GDM1 (cell line): ENCODE data around the gene UBE2E3.
A peak's percentile ranks its signal among the peaks of the same experiment; 100 is the strongest.
"Not testable (repeated sequence)": the region's sequence is repeated elsewhere in the genome, so short reads cannot be mapped to it uniquely, and the experiment has no call there.

Experiments
- DNase-seq: peaks from one replicate; lab custom pipeline; 2025; lab: John Stamatoyannopoulos, UW

Gene UBE2E3

GRCh38 chr2:181036445-181036844 lies 56.0 kb downstream of the UBE2E3 start:
- DNase-seq: no peak

- DNase-seq: no peak
Measured at GRCh38 chr2:181036848-181037603, 56.6 kb downstream of the UBE2E3 start.

- DNase-seq: no peak
Measured at GRCh38 chr2:181037922-181038321, 57.5 kb downstream of the UBE2E3 start.

- DNase-seq: no peak
Measured at GRCh38 chr2:181038796-181039195, 58.4 kb downstream of the UBE2E3 start.

- not testable (repeated sequence) for DNase-seq
Measured at GRCh38 chr2:181040839-181041238, 60.4 kb downstream of the UBE2E3 start.

GRCh38 chr2:181041661-181042060 lies 61.3 kb downstream of the UBE2E3 start:
- no peak for DNase-seq

- DNase-seq: no peak
Measured at GRCh38 chr2:181042706-181043105, 62.3 kb downstream of the UBE2E3 start.

GRCh38 chr2:181046833-181047232 lies 66.4 kb downstream of the UBE2E3 start:
- no peak for DNase-seq

- no peak for DNase-seq
Measured at GRCh38 chr2:181047829-181048228, 67.4 kb downstream of the UBE2E3 start.

- DNase-seq: no peak
Measured at GRCh38 chr2:181051861-181052522, 71.6 kb downstream of the UBE2E3 start.

GRCh38 chr2:181052523-181052891 lies 72.1 kb downstream of the UBE2E3 start:
- DNase-seq: no peak

GRCh38 chr2:181054256-181054655 lies 73.9 kb downstream of the UBE2E3 start:
- DNase-seq: no peak

- no peak for DNase-seq
Measured at GRCh38 chr2:181054843-181055242, 74.4 kb downstream of the UBE2E3 start.

- no peak for DNase-seq
Measured at GRCh38 chr2:181058378-181059269, 78.2 kb downstream of the UBE2E3 start.

GRCh38 chr2:181063696-181064095 lies 83.3 kb downstream of the UBE2E3 start:
- no peak for DNase-seq

- no peak for DNase-seq
Measured at GRCh38 chr2:181065458-181065857, 85.1 kb downstream of the UBE2E3 start.

GRCh38 chr2:181066333-181066732 lies 85.9 kb downstream of the UBE2E3 start:
- DNase-seq: no peak

- DNase-seq: no peak
Measured at GRCh38 chr2:181070119-181070835, 89.9 kb downstream of the UBE2E3 start.

- DNase-seq: no peak
Measured at GRCh38 chr2:181070836-181071200, 90.4 kb downstream of the UBE2E3 start.

- DNase-seq: peak; percentile 62
Measured at GRCh38 chr2:181072486-181073235, 92.3 kb downstream of the UBE2E3 start.

GRCh38 chr2:181073896-181074295 lies 93.5 kb downstream of the UBE2E3 start:
- no peak for DNase-seq
